GM19193 (cell line): ENCODE data around the gene EEF2K.

Experiments used
- POLR2A ChIP-seq: IDR thresholded peaks from 4 replicates; pipeline ENCODE4 v1.6.1; 2011; ENCODE audit not compliant: insufficient read depth, insufficient read length; ENCODE audit errors: extremely low read depth

The EEF2K gene

DNA sequence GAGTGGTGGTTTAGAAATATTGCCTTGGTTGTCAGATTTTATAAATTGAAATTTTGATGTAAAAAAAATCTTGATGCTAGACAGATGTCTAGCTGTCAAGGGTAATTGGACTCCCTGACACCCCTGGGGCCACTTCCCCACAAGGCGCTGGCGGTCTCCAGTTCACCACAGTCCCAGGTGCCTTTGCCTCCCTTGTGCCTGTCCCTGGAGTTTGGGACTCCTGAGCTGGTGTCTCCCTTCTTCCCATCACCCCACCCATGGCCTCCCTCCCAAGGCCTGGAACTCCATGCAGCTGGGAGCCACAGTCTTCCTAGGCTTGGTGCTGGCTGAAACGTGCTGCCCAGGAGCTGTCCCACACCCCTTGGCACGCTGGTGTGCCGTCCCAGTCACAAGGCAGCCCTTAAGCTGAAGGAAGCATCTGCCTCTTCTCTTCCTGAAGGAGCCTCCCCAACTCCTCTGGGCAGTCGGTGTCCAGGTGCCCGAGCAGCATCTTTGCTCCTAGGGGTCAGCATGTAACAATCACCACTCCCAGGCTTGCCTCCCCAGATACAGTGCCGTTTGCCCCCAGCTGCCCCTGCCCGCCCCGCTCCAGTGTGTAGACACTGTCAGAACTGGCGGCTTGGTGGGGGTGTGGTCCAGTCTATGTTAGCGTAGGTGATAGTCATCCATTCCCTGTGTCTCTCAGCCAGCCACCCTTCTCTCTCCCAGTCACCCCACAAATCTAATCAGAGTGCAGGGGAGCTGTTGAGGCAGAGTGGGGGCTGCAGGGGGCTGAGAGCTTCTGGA lies 117.3 kb downstream of the EEF2K start:
- TF ChIP-seq POLR2A, result no peak

DNA sequence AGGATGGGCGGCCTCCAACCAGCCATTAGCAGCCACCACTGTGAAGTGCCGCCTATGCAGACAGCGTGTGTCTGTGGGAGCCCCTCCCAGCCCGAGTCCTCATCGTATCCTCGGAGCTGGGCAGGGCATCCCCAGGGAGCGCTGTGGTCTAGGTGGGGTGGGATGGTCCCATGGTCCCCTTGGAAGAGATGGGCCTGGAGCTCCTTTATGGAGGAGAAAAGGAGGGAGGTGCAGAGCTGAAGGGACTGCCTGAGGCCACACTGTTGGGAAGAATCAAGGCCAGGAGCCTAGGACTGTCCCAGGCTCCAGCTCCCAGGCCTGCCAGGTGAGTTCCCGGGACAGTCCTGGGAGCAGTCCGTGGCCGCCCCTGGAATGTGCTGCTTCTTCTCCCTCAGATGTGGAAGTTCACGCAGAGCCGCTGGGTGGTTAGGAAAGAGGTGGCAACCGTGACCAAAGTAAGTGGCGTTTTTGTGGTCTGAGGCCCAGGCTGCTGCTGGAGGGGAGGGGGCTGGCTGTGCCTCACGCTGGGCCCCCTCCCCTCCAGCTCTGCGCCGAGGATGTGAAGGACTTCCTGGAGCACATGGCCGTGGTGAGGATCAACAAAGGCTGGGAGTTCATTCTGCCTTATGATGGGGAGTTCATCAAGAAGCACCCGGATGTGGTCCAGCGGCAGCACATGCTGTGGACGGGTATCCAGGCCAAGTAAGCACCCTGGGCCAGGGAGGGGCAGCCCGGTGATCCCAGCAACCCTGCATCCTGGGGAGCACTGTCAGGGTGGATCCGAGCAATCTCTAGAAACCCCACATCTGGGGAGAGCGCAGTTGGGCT lies 118.1 kb downstream of the EEF2K start:
- TF ChIP-seq POLR2A, result no peak

DNA sequence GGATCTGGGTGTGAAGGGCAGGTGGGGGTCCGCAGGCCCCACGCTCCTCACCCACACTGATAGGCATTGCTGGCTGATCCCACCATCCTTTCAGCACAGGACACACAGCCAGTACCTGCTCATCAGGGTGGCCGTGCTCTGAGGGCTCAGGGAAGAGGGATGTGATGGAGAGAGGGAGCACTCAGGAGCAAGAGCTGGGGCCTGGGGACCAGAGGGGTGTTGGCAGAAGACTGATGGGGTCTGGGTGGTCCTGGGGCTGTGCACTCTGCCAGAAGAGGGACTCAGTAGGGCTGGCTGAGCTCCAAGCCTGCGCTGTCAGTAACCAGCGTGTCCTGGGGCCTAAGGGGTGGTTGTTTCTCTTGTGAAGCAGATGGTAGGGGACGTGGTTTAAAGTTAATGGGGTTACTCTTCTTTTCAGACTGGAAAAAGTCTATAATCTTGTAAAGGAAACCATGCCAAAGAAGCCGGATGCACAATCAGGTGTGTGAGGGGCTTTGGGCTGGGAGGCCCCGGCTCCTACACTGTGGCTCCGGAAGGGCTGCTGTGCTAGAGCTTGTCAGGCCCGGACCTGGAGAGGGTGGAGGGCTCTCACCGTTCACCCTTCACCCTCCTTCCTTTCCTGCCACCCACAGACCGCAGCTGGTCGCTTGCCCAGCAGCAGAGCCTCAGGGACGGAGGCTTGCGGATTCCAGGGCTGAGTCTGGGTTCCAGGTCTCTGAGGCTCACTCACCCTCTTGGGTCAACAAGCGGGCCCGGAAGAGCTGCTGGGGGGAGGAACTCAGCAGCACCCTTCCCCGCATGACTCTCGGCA lies 118.9 kb downstream of the EEF2K start:
- TF ChIP-seq POLR2A, result no peak

DNA sequence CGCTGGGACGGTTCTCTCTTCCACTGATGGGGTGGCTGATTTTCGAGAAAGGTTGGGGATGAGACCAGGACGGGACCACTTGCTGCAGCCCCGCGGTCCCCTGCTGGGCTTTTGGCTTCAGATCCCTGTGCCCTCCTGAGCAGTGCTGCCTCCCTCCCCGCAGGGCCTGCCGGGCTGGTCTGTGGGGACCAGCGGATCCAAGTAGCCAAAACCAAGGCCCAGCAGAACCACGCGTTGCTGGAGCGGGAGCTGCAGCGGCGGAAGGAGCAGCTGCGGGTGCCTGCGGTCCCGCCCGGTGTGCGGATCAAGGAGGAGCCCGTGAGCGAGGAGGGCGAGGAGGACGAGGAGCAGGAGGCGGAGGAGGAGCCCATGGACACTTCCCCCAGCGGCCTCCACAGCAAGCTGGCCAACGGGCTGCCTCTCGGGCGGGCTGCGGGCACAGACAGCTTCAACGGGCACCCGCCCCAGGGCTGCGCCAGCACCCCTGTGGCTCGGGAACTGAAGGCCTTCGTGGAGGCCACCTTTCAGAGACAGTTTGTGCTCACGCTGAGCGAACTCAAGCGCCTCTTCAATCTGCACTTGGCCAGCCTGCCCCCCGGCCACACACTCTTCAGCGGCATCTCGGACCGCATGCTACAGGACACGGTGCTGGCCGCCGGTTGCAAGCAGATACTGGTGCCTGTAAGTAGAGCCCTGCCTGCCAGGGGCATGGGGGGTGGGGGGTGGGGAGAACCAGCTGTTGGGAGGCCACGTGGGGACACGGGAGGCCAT lies 119.7 kb downstream of the EEF2K start:
- no peak for TF ChIP-seq POLR2A

GRCh38 chr16:22326369-22326652 lies 120.2 kb downstream of the EEF2K start:
- TF ChIP-seq POLR2A, result no peak

GRCh38 chr16:22326771-22327445 lies 120.8 kb downstream of the EEF2K start:
- TF ChIP-seq POLR2A, result no peak

GRCh38 chr16:22327446-22327775 lies 121.3 kb downstream of the EEF2K start:
- TF ChIP-seq POLR2A, result no peak

GRCh38 chr16:22328081-22328725 lies 122.1 kb downstream of the EEF2K start:
- no peak for TF ChIP-seq POLR2A

DNA sequence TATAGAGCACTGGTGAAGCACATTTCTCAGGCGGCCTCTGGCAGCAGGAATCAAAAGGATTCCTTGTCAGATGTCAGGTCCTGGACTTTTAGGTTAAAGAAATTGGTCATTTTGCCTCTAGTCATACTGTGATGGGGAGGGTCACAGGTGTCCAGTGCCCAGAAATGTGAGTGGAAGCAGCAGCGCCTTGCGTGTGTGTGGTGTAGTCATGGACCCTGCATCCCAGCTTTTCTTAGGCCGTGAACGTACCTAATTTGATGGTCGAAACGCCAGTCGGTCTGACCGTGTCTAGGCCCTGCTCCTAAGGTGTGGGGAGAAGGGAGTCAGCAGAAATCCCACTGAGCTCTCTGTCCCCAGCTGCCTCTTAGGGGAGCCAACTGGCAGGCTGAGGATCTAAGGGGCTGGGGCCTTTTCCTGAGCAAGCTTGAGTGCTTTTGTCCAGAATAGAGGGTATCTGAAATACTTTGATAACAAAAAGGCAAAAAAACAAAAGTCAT lies 123.2 kb downstream of the EEF2K start:
- TF ChIP-seq POLR2A, result no peak

DNA sequence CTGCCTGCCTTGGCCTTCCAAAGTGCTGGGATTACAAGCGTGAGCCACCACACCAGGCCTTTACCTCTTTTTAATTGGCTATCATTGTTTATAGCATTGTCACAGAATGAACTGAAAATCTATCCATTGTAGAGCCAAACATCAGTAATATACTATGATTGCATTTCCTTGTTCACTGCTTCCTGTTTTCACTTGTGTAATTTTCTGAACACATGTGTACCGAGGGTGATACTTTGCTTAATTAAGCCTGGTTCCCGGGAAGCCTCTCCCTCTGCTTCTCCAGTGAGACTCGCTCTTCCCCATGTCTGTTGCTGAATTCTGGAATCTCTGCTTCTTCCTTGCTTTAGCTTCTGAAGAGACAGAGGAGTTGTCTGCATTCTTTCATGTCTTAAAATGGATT lies 124.2 kb downstream of the EEF2K start:
- TF ChIP-seq POLR2A, result no peak

- TF ChIP-seq POLR2A, result no peak
Observed at GRCh38 chr16:22333457-22333994, 127.4 kb downstream of the EEF2K start.

GRCh38 chr16:22335668-22336246 lies 129.7 kb downstream of the EEF2K start:
- TF ChIP-seq POLR2A, result no peak

- no peak for TF ChIP-seq POLR2A
Observed at GRCh38 chr16:22336581-22336980, 130.5 kb downstream of the EEF2K start.
